Keratinocyte (primary cell): ENCODE measurements around the gene FAF1.

Source experiments
- CTCF ChIP-seq, 3 experiments: IDR thresholded peaks in 1 of 3; conservative IDR thresholded peaks in 1 of 3; optimal IDR thresholded peaks in 1 of 3; 2 replicates in 2 of 3; 3 replicates in 1 of 3; pipeline versions ENCODE3 to v1.5.1; 2011; ENCODE audit warnings: low read length in 3 of 3, mild to moderate bottlenecking in 3 of 3, moderate library complexity in 2 of 3, control low read depth in 1 of 3, inconsistent platforms in 1 of 3; ENCODE audit not compliant: insufficient read depth in 2 of 3; ENCODE audit errors: extremely low read depth in 1 of 3
- EZH2 ChIP-seq: IDR thresholded peaks from one replicate; pipeline ENCODE4 v1.6.1; 2012; ENCODE audit warnings: inconsistent platforms, mild to moderate bottlenecking, low read length, moderate library complexity

- TF ChIP-seq EZH2 (no peak), CTCF (optimal IDR thresholded peaks at IDR 0.05 in 1 of 3, IDR thresholded peaks at IDR 0.05 in 1 of 3, conservative IDR thresholded peaks at IDR 0.05 in 1 of 3; ENCODE audit: extremely low read depth in 1 of 3, insufficient read depth in 2 of 3, low read length in 3 of 3) (peak in 2 of 3 experiments; percentile 52 to 61)
Measured at GRCh38 chr1:50605186-50605875, 354.7 kb downstream of the FAF1 start.
